Measurements from ENCODE around the gene BACE2.

DNA sequence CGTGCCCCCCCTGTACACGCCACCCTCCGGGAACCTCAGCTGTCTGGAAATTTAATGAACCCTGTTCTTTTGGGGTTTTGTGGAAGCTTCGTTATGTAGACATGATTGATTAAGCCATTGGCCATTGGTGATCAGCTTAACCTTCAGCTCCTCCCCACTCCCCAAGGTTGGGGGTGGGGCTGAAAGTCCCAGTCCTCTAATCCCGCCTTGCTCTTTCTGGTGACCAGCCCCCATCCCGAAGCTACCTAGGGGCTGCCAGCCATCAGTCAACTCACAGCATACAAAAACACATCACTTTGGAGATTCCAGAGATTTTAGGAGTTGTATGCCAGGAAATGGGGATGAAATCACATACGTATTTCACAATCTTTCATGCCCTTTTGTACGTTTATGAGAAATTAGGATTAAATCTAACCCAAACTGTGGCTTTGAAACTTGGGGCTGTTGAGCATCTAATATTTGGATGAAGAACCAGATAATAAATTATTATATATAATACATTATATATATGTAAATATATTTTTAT lies 52.3 kb downstream of the BACE2 start:
- TF ChIP-seq, protein P1, sequence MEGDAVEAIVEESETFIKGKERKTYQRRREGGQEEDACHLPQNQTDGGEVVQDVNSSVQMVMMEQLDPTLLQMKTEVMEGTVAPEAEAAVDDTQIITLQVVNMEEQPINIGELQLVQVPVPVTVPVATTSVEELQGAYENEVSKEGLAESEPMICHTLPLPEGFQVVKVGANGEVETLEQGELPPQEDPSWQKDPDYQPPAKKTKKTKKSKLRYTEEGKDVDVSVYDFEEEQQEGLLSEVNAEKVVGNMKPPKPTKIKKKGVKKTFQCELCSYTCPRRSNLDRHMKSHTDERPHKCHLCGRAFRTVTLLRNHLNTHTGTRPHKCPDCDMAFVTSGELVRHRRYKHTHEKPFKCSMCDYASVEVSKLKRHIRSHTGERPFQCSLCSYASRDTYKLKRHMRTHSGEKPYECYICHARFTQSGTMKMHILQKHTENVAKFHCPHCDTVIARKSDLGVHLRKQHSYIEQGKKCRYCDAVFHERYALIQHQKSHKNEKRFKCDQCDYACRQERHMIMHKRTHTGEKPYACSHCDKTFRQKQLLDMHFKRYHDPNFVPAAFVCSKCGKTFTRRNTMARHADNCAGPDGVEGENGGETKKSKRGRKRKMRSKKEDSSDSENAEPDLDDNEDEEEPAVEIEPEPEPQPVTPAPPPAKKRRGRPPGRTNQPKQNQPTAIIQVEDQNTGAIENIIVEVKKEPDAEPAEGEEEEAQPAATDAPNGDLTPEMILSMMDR (IDR thresholded peaks at IDR 0.05), result no peak
- TF ChIP-seq, protein P2, sequence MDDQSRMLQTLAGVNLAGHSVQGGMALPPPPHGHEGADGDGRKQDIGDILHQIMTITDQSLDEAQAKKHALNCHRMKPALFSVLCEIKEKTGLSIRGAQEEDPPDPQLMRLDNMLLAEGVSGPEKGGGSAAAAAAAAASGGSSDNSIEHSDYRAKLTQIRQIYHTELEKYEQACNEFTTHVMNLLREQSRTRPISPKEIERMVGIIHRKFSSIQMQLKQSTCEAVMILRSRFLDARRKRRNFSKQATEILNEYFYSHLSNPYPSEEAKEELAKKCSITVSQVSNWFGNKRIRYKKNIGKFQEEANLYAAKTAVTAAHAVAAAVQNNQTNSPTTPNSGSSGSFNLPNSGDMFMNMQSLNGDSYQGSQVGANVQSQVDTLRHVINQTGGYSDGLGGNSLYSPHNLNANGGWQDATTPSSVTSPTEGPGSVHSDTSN (IDR thresholded peaks at IDR 0.05), result no peak
- TF ChIP-seq, protein P3, sequence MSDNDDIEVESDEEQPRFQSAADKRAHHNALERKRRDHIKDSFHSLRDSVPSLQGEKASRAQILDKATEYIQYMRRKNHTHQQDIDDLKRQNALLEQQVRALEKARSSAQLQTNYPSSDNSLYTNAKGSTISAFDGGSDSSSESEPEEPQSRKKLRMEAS (IDR thresholded peaks at IDR 0.05), result no peak
- TF ChIP-seq ZC3H11A (IDR thresholded peaks at IDR 0.05) (no peak), KDM1A (IDR thresholded peaks at IDR 0.05; ENCODE audit: low read depth) (no peak), POLR2A (IDR thresholded peaks at IDR 0.05; ENCODE audit: low read length) (no peak), MYC (IDR thresholded peaks at IDR 0.05; ENCODE audit: borderline replicate concordance, low read length) (no peak)
